Endothelial cell of umbilical vein (primary cell): ENCODE measurements around the gene NDUFAB1. TPM values are rescaled to one million over a fixed set of nuclear protein-coding genes. Genes with fewer than 3 reads are reported as not detected.

Source experiments
- BruUV-seq: library from RNA; stranded (reverse); fragments of 400-500 nt; replicated peaks from 2 replicates; lab custom pipeline; 2021; lab: Mats Ljungman, UMichigan
- CTCF ChIA-PET: fragments of 300-600, 350-600 bp; sonication (Branson Sonifier 250); formaldehyde crosslinking; loops from one replicate; lab custom pipeline; 2021; ENCODE audit warnings: antibody characterized with exemption, inconsistent platforms; lab: Charles Lee
- POLR2A ChIA-PET: fragments of 300-600, 350-600 bp; sonication (Branson Sonifier 250); formaldehyde crosslinking; loops from one replicate; lab custom pipeline; 2021; ENCODE audit warnings: antibody characterized with exemption, inconsistent platforms; lab: Charles Lee
- DNase-seq: peaks from one replicate; pipeline ENCODE4 v3.0.0-alpha.2; 2011; ENCODE audit warnings: low read depth, low spot score
- FAIRE-seq: peaks from 2 replicates; lab custom pipeline; 2011; peaks lifted over from hg19 to GRCh38; lab: Jason Lieb, UNC
- H2AFZ ChIP-seq: 2 replicates; pipeline ENCODE4 v1.6.0; 2012; ENCODE audit warnings: low read depth, low read length, control low read depth, inconsistent platforms
- H3K27ac ChIP-seq: 2 replicates; pipeline ENCODE4 v1.5.1; 2011; ENCODE audit warnings: low read depth, mild to moderate bottlenecking, control low read depth, low read length, moderate library complexity; ENCODE audit not compliant: insufficient read depth
- H3K27me3 ChIP-seq, 2 experiments: 2 replicates each; pipeline versions ENCODE4 v1.6.0 to v1.6.1; 2011; ENCODE audit warnings: low read length in 2 of 2, mixed read lengths in 1 of 2; ENCODE audit not compliant: control insufficient read depth in 2 of 2, insufficient read depth in 2 of 2
- H3K36me3 ChIP-seq, 2 experiments: 2 replicates in 1 of 2; 3 replicates in 1 of 2; pipeline ENCODE4 v1.5.1; 2011; ENCODE audit warnings: low read length in 2 of 2, mild to moderate bottlenecking in 1 of 2, moderate library complexity in 1 of 2; ENCODE audit not compliant: control insufficient read depth in 2 of 2, insufficient read depth in 2 of 2; ENCODE audit errors: extremely low read depth in 1 of 2
- H3K4me1 ChIP-seq: 3 replicates; pipeline ENCODE4 v1.5.1; 2011; ENCODE audit warnings: mild to moderate bottlenecking, low read length; ENCODE audit not compliant: control insufficient read depth, insufficient read depth; ENCODE audit errors: extremely low read depth
- H3K4me2 ChIP-seq: 2 replicates; pipeline ENCODE4 v1.6.1; 2011; ENCODE audit warnings: low read length, control low read depth, mixed read lengths; ENCODE audit not compliant: insufficient read depth
- H3K4me3 ChIP-seq, 3 experiments: fragments of 200-600 bp in 1 of 3; sonication (generic), shearing (Covaris generic) in 1 of 3; replicated peaks in 1 of 3; 2 replicates each; pipeline ENCODE4 v1.5.1; 2011 to 2016; ENCODE audit warnings: control low read depth in 3 of 3, low read length in 3 of 3, mild to moderate bottlenecking in 2 of 3, inconsistent platforms in 1 of 3, low read depth in 1 of 3, moderate library complexity in 1 of 3; ENCODE audit not compliant: insufficient read depth in 1 of 3
- H3K79me2 ChIP-seq: 2 replicates; pipeline ENCODE4 v1.6.0; 2012; ENCODE audit warnings: low read length, inconsistent platforms; ENCODE audit not compliant: control insufficient read depth, insufficient read depth
- H3K9ac ChIP-seq: replicated peaks from 2 replicates; pipeline ENCODE3; 2011; ENCODE audit warnings: low read length, control low read depth; ENCODE audit not compliant: insufficient read depth; ENCODE audit errors: extremely low read depth
- H3K9me1 ChIP-seq: replicated peaks from 3 replicates; pipeline ENCODE4 v1.6.0; 2011; ENCODE audit warnings: mild to moderate bottlenecking, low read length; ENCODE audit not compliant: control insufficient read depth, insufficient read depth; ENCODE audit errors: extremely low read depth
- H3K9me3 ChIP-seq: replicated peaks from 2 replicates; pipeline ENCODE4 v1.5.1; 2012; ENCODE audit warnings: low read length, inconsistent platforms; ENCODE audit not compliant: control insufficient read depth, insufficient read depth
- H4K20me1 ChIP-seq: replicated peaks from 2 replicates; pipeline ENCODE3; 2011; ENCODE audit warnings: mild to moderate bottlenecking, low read length; ENCODE audit not compliant: control insufficient read depth, insufficient read depth; ENCODE audit errors: extremely low read depth
- CTCF ChIP-seq, 2 donors: IDR thresholded peaks; 1 replicate in 1 of 2; 2 replicates in 1 of 2; pipeline ENCODE4 v1.5.1; 2011; ENCODE audit warnings: low read length in 2 of 2, mild to moderate bottlenecking in 2 of 2, moderate library complexity in 2 of 2, control low read depth in 1 of 2, inconsistent platforms in 1 of 2, low read depth in 1 of 2; ENCODE audit not compliant: insufficient read depth in 1 of 2; ENCODE audit errors: extremely low read depth in 1 of 2
- EZH2 ChIP-seq: IDR thresholded peaks from 2 replicates; pipeline ENCODE4 v1.6.1; 2012; ENCODE audit warnings: borderline replicate concordance, low read depth, mild to moderate bottlenecking, moderate library complexity, low read length, inconsistent platforms; ENCODE audit not compliant: severe bottlenecking
- FOS ChIP-seq: IDR thresholded peaks from 2 replicates; pipeline ENCODE4 v1.6.1; 2011; ENCODE audit warnings: mild to moderate bottlenecking, low read length, moderate library complexity, borderline replicate concordance; ENCODE audit not compliant: insufficient read depth
- GATA2 ChIP-seq: IDR thresholded peaks from 2 replicates; pipeline ENCODE4 v1.7.0; 2011; ENCODE audit warnings: low read depth, mild to moderate bottlenecking, moderate library complexity, mixed read lengths, low read length; ENCODE audit not compliant: insufficient read length, insufficient read depth
- JUN ChIP-seq: IDR thresholded peaks from 2 replicates; pipeline ENCODE4 v1.6.1; 2011; ENCODE audit warnings: borderline replicate concordance, low read depth; ENCODE audit not compliant: insufficient read length, insufficient read depth
- MAX ChIP-seq: IDR thresholded peaks from 2 replicates; pipeline ENCODE4 v1.6.1; 2011; ENCODE audit not compliant: insufficient read depth, insufficient read length
- MYC ChIP-seq: IDR thresholded peaks from one replicate; pipeline ENCODE4 v1.6.1; 2011; ENCODE audit warnings: mild to moderate bottlenecking, low read depth, low read length
- POLR2A ChIP-seq: IDR thresholded peaks from 2 replicates; pipeline ENCODE4 v1.6.1; 2012; ENCODE audit warnings: low read depth, mild to moderate bottlenecking, control low read depth, low read length
- POLR2AphosphoS5 ChIP-seq: IDR thresholded peaks from 2 replicates; pipeline ENCODE4 v1.6.1; 2012; ENCODE audit warnings: low read depth, mild to moderate bottlenecking, control low read depth, low read length, moderate library complexity; ENCODE audit not compliant: insufficient read depth
- dilution Hi-C: fragments of 300-500 bp; cut with MboI; formaldehyde crosslinking; loops from one replicate; pipeline ENCODE4 v1.15.0; 2019; ENCODE audit warnings: low sequenced_read_pairs; ENCODE audit not compliant: extremely low pct_ligation_motif_present
- intact Hi-C: fragments of 100-400 bp; cut with micrococcal nuclease; formaldehyde crosslinking; loops from one replicate; pipeline ENCODE4 v1.10.0; 2022
- polyA plus RNA-seq, 4 experiments: library from polyadenylated mRNA; depleted of rRNA in 3 of 4; stranded (reverse) in 3 of 4; unstranded in 1 of 4; fragments of >200 nt; gene quantifications; 2 replicates each; pipeline versions ENCODE4 v1.2.1 to v1.2.3, GENCODE V29; 2011 to 2012; ENCODE audit warnings: missing spikeins in 1 of 4
- total RNA-seq: library from RNA; stranded (reverse); gene quantifications from 2 replicates; pipeline ENCODE4 v1.2.3, GENCODE V29; 2021

NDUFAB1 gene
- total and polyA plus RNA-seq, 2 donors (not counting 3 experiments of a cell fraction or from before 2014, with no cell fraction given) = 112 to 228 TPM

GRCh38 chr16:23571895-23572294, 24.2 kb downstream of the NDUFAB1 start:
- no peaks in the 10 kb centered on the region for H4K20me1 ChIP-seq
- ChIA-PET CTCF (no interaction called here), POLR2A (no interaction called here)

GRCh38 chr16:23570992-23571632, 25.0 kb downstream of the NDUFAB1 start:
- FAIRE-seq = no peak
- POLR2A ChIA-PET = no interaction called here
- no peaks in the 10 kb centered on the region for H3K79me2 ChIP-seq
- no peaks in the 10 kb centered on the region for H4K20me1 ChIP-seq
- no peak overlapping the region for H3K9ac ChIP-seq
- H3K4me3 ChIP-seq = no peak overlapping the region
- H3K27me3 ChIP-seq = no peaks in the 10 kb centered on the region
- no peak overlapping the region for H2AFZ ChIP-seq
- CTCF ChIA-PET = interaction anchor here (0.7 kb wide), 1 partner anchor 29 kb away, joined by 4 read pairs; no protein-coding TSS in a partner anchor
- BruUV-seq = no TSS peak
- no peak for TF ChIP-seq EZH2
- TF ChIP-seq FOS = no peak
- no peak for TF ChIP-seq POLR2A
- no peak for TF ChIP-seq MAX
- TF ChIP-seq CTCF (IDR thresholded peaks at IDR 0.05; ENCODE audit: extremely low read depth in 1 of 2, insufficient read depth in 1 of 2, low read depth in 1 of 2, low read length in 2 of 2) = no peak
- TF ChIP-seq JUN = no peak
- TF ChIP-seq GATA2 = no peak
- no peak for TF ChIP-seq MYC
- no peak for TF ChIP-seq POLR2AphosphoS5
- H3K4me1 ChIP-seq = no peaks in the 10 kb centered on the region
- intact Hi-C loops (no loop called here), dilution Hi-C loops (no loop called here)
- DNase-seq = no peak
- H3K9me3 ChIP-seq = no peaks in the 10 kb centered on the region
- H3K9me1 ChIP-seq = no peaks in the 10 kb centered on the region
- H3K4me2 ChIP-seq = no peak overlapping the region
- H3K36me3 ChIP-seq = peaks cover 2 to 42% of the 10 kb centered on the region in 2 experiments
- no peak overlapping the region for H3K27ac ChIP-seq

More at GRCh38 chr16:23571895-23572294, 24.2 kb downstream of the NDUFAB1 start:
- no peak overlapping the region for H3K4me3 ChIP-seq
- FAIRE-seq = no peak
- H3K9ac ChIP-seq = no peak overlapping the region
- no peak for TF ChIP-seq MYC
- no peak for TF ChIP-seq FOS
- no peaks in the 10 kb centered on the region for H3K9me3 ChIP-seq
- H3K4me2 ChIP-seq = no peak overlapping the region
- no peaks in the 10 kb centered on the region for H3K79me2 ChIP-seq
- H3K27me3 ChIP-seq = no peaks in the 10 kb centered on the region
- no peak for DNase-seq
- peaks cover 2 to 38% of the 10 kb centered on the region in 2 experiments for H3K36me3 ChIP-seq
- H3K4me1 ChIP-seq = no peaks in the 10 kb centered on the region
- intact Hi-C loops = no loop called here
- H3K9me1 ChIP-seq = no peaks in the 10 kb centered on the region
- no peak overlapping the region for H2AFZ ChIP-seq
- dilution Hi-C loops = no loop called here
- H3K27ac ChIP-seq = no peak overlapping the region
- no TSS peak for BruUV-seq
